A673 (cell line): ENCODE data around the gene MGAT5B.

ENCODE experiments used
- EZH2 ChIP-seq: fragments of 200-600 bp; sonication (generic); IDR thresholded peaks from 2 replicates; pipeline ENCODE4 v1.6.1; 2017; ENCODE audit warnings: borderline replicate concordance, low read depth, mild to moderate bottlenecking, mixed read lengths, antibody characterized with exemption, low read length; ENCODE audit not compliant: poor library complexity, severe bottlenecking
- TF ChIP-seq, protein P1 (sequence below): fragments of 300-800, 200-600 bp; sonication (generic); conservative IDR thresholded peaks from 2 replicates; pipeline ENCODE4 v1.5.1; 2017; ENCODE audit warnings: low read depth, mild to moderate bottlenecking, antibody characterized with exemption, low read length, moderate library complexity, mixed read lengths

DNA sequence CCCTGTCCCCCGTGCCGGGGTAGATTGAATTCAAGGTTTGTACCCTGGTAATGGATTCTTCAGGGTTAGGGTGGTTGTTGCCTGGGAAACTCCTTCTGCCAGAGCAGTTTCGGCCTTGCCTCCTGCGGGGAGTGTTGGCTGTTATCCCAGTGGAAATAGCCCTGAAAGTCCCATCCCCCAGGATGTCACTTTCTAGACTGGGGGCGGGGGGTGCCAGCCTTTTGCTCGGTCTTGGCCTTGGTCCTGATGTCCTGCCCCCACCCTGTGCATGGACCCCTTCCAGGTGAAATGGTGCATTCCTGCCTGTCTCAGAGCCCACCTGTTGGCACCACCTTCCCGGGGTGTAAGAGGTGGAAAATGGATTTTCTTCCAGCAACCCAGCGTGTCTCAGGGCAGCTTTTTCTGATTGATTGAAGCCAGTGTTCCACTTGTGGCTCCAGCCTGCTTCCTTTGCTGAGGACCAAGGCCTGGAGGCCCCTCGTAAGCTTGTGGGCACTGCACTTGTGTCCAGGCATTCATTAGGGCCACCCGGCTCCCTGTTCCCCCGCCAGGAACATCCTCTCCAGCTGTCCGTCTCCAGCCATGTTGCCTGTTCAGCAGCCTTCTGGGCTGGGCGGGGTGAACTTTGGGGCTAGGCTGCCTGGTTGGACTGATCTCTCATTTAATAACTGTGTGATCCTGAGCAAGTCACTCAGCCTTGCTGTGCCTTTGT is 25.6 kb downstream of the MGAT5B start:
- TF ChIP-seq, protein P1, sequence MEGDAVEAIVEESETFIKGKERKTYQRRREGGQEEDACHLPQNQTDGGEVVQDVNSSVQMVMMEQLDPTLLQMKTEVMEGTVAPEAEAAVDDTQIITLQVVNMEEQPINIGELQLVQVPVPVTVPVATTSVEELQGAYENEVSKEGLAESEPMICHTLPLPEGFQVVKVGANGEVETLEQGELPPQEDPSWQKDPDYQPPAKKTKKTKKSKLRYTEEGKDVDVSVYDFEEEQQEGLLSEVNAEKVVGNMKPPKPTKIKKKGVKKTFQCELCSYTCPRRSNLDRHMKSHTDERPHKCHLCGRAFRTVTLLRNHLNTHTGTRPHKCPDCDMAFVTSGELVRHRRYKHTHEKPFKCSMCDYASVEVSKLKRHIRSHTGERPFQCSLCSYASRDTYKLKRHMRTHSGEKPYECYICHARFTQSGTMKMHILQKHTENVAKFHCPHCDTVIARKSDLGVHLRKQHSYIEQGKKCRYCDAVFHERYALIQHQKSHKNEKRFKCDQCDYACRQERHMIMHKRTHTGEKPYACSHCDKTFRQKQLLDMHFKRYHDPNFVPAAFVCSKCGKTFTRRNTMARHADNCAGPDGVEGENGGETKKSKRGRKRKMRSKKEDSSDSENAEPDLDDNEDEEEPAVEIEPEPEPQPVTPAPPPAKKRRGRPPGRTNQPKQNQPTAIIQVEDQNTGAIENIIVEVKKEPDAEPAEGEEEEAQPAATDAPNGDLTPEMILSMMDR: no peak
- no peak for TF ChIP-seq EZH2
